Measurements from ENCODE around the gene PLEKHA7.
A peak's percentile ranks its signal among the peaks of the same experiment; 100 is the strongest.

PLEKHA7 gene

GRCh38 chr11:16744128-16744725 is 270.0 kb downstream of the PLEKHA7 start:
- H3K9me3 ChIP-seq (ENCODE audit: severe bottlenecking): no peaks in the 10 kb centered on the region
- H3K36me3 ChIP-seq: peaks cover 73% of the 10 kb centered on the region
- H3K27ac ChIP-seq: no peak overlapping the region
- no peak overlapping the region for H3K4me3 ChIP-seq (ENCODE audit: low read depth, low read length)
- H3K27me3 ChIP-seq (ENCODE audit: insufficient read depth, low read depth, severe bottlenecking): no peaks in the 10 kb centered on the region
- no peak for DNase-seq
- TF ChIP-seq, protein P1, sequence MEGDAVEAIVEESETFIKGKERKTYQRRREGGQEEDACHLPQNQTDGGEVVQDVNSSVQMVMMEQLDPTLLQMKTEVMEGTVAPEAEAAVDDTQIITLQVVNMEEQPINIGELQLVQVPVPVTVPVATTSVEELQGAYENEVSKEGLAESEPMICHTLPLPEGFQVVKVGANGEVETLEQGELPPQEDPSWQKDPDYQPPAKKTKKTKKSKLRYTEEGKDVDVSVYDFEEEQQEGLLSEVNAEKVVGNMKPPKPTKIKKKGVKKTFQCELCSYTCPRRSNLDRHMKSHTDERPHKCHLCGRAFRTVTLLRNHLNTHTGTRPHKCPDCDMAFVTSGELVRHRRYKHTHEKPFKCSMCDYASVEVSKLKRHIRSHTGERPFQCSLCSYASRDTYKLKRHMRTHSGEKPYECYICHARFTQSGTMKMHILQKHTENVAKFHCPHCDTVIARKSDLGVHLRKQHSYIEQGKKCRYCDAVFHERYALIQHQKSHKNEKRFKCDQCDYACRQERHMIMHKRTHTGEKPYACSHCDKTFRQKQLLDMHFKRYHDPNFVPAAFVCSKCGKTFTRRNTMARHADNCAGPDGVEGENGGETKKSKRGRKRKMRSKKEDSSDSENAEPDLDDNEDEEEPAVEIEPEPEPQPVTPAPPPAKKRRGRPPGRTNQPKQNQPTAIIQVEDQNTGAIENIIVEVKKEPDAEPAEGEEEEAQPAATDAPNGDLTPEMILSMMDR (IDR thresholded peaks at IDR 0.05; ENCODE audit: low read depth, low read length): no peak

GRCh38 chr11:16743478-16743877 is 270.7 kb downstream of the PLEKHA7 start:
- Histone ChIP-seq H3K4me3 (ENCODE audit: low read depth, low read length) (no peak overlapping the region), H3K9me3 (ENCODE audit: severe bottlenecking) (no peaks in the 10 kb centered on the region), H3K36me3 (peaks cover 69% of the 10 kb centered on the region), H3K27ac (no peak overlapping the region), H3K27me3 (ENCODE audit: insufficient read depth, low read depth, severe bottlenecking) (no peaks in the 10 kb centered on the region)
- TF ChIP-seq, protein P1 (IDR thresholded peaks at IDR 0.05; ENCODE audit: low read depth, low read length): no peak
- no peak for DNase-seq

DNA sequence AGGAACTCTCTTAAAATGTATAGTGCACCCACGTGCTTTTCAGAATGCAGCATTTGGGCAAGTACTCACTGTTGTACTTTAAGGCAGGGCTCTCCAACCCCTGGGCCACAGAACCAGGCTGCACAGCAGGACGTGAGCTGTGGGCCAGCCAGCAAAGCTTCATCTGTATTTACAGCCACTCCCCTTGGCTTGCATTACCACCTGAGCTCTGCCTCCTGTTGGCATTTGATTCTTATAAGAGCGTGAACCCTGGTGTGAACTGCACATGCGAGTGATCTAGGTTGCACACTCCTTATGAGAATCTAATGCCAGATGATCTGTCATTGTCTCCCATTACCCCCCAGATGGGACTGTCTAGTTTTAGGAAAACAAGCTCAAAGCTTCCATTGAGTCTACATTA is 272.7 kb downstream of the PLEKHA7 start:
- H3K4me3 ChIP-seq (ENCODE audit: low read depth, low read length): no peak overlapping the region

DNA sequence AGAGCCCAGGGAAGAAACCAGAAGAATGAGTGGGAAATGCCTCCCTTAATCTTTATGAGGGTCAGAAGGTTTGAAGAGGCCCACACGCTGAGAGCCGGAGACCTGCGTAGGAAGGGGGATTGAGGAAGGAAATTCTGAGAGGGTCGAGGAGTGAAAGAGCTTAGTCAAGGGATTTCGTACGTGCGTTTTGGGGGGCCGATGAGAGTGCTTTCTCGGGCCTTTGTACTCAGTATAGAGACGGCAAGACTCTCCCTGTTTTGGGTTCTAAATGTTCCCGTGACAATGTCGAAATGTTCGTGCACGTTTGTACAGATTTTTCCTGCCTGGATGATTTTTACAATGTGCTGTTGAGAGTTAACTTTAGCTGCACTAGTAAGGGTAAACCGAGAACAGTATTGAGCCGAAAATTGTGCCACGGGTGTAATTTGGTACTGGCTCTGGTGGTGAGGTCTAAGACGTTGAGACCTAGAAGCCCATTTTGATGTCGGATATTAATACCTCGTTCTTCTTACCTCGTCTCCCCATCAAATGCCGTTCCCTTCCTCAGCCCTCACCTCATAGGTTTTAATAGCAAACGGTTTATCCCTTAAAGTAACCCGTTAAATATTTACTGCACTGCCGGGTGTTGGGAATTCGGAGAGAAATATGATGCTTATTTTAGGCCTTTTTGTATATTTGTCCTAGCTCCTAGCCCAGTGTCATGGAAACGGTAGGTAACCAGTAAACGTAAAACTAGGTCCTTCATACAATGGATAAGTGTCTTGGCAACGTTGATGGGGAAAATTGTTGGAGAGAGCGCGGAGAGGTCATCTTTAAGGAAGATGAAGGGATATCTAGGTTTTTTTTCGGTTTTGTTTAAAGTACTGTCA is 275.0 kb downstream of the PLEKHA7 start:
- Histone ChIP-seq H3K9me3 (ENCODE audit: severe bottlenecking) (no peaks in the 10 kb centered on the region), H3K4me3 (ENCODE audit: low read depth, low read length) (peak overlapping the region; percentile 83), H3K36me3 (peaks cover 26% of the 10 kb centered on the region), H3K27ac (peak overlapping the region; percentile 94), H3K27me3 (ENCODE audit: insufficient read depth, low read depth, severe bottlenecking) (no peaks in the 10 kb centered on the region)
- DNase-seq: no peak
- TF ChIP-seq, protein P1 (IDR thresholded peaks at IDR 0.05; ENCODE audit: low read depth, low read length): no peak

More for the DNA sequence above, 272.7 kb downstream of the PLEKHA7 start:
- TF ChIP-seq, protein P1 (IDR thresholded peaks at IDR 0.05; ENCODE audit: low read depth, low read length): no peak
- DNase-seq: no peak
- Histone ChIP-seq H3K9me3 (ENCODE audit: severe bottlenecking) (no peaks in the 10 kb centered on the region), H3K36me3 (peaks cover 49% of the 10 kb centered on the region), H3K27ac (no peak overlapping the region), H3K27me3 (ENCODE audit: insufficient read depth, low read depth, severe bottlenecking) (no peaks in the 10 kb centered on the region)

- H3K4me3 ChIP-seq (ENCODE audit: low read depth, low read length): peak within 1 kb of the TSS; percentile 83
- DNase-seq: peak; percentile 95
- no peaks in the 10 kb centered on the region for H3K27me3 ChIP-seq (ENCODE audit: insufficient read depth, low read depth, severe bottlenecking)
- H3K36me3 ChIP-seq: peaks cover 23% of the 10 kb centered on the region
- TF ChIP-seq, protein P1 (IDR thresholded peaks at IDR 0.05; ENCODE audit: low read depth, low read length): no peak
- H3K9me3 ChIP-seq (ENCODE audit: severe bottlenecking): no peaks in the 10 kb centered on the region
- H3K27ac ChIP-seq: peak within 1 kb of the TSS; percentile 94
Observed at GRCh38 chr11:16738193-16738946, 275.8 kb downstream of the PLEKHA7 start, which contains the start of gene C11orf58. C11orf58 (plus strand) TSS chr11:16738647; CDS start chr11:16738779, 132 bp downstream.

All from WERI-Rb-1 (cell line).